IMR-90 (cell line): ENCODE measurements around the gene ALAS1. TPM values are rescaled to one million over a fixed set of nuclear protein-coding genes. Genes with fewer than 3 reads are reported as not detected.
A peak's percentile ranks its signal among the peaks of the same experiment; 100 is the strongest.

Experiments used
- ATAC-seq: fragments of 200-7000 bp; cut with Tn5 transposase; 2 replicates; pipeline ENCODE4 v1.9.1; 2020; ENCODE audit warnings: low read depth, mild to moderate bottlenecking, moderate library complexity
- BruUV-seq: library from RNA; stranded (reverse); fragments of 400-500 nt; replicated peaks from 2 replicates; lab custom pipeline; 2021; lab: Mats Ljungman, UMichigan
- CTCF ChIA-PET: fragments of 300-600 bp; formaldehyde crosslinking; extraction: SDS; loops from one replicate; lab custom pipeline; 2021; ENCODE audit warnings: antibody characterized with exemption; lab: Yijun Ruan, JAX
- POLR2A ChIA-PET: fragments of 300-600 bp; sonication (Branson Sonifier 250); formaldehyde crosslinking; loops from one replicate; lab custom pipeline; 2022; ENCODE audit warnings: antibody characterized with exemption; ENCODE audit not compliant: unreplicated experiment; lab: Charles Lee
- DNase-seq: peaks from one replicate; pipeline ENCODE4 v3.0.0; 2013
- H2AFZ ChIP-seq: replicated peaks from 2 replicates; pipeline ENCODE3; 2013; ENCODE audit warnings: low read length, mild to moderate bottlenecking; ENCODE audit not compliant: poor library complexity
- H2AK5ac ChIP-seq: 2 replicates; pipeline ENCODE4 v1.6.1; 2013; ENCODE audit warnings: low read depth, low read length, inconsistent platforms
- H2AK9ac ChIP-seq: replicated peaks from 2 replicates; pipeline ENCODE3; 2013; ENCODE audit warnings: mild to moderate bottlenecking, low read depth, low read length, moderate library complexity; ENCODE audit not compliant: poor library complexity
- H2BK120ac ChIP-seq: 2 replicates; pipeline ENCODE4 v1.6.1; 2013; ENCODE audit warnings: low read depth, low read length, inconsistent platforms
- H2BK15ac ChIP-seq: 3 replicates; pipeline ENCODE4 v1.6.1; 2013; ENCODE audit warnings: low read depth, low read length, inconsistent platforms
- H2BK20ac ChIP-seq: 2 replicates; pipeline ENCODE4 v1.6.1; 2013; ENCODE audit warnings: low read depth, mild to moderate bottlenecking, inconsistent platforms, low read length, moderate library complexity
- H2BK5ac ChIP-seq: 2 replicates; pipeline ENCODE4 v1.6.1; 2013; ENCODE audit warnings: mild to moderate bottlenecking, low read depth, low read length, inconsistent platforms; ENCODE audit not compliant: poor library complexity, severe bottlenecking
- H3K14ac ChIP-seq: replicated peaks from 2 replicates; pipeline ENCODE4 v1.6.1; 2013; ENCODE audit warnings: low read depth, low read length, inconsistent platforms
- H3K18ac ChIP-seq: 2 replicates; pipeline ENCODE4 v1.6.1; 2013; ENCODE audit warnings: low read depth, low read length, control low read depth
- H3K23ac ChIP-seq: 2 replicates; pipeline ENCODE4 v1.6.1; 2013; ENCODE audit warnings: low read depth, low read length, inconsistent platforms
- H3K27ac ChIP-seq: 2 replicates; pipeline ENCODE4 v1.5.1; 2013; ENCODE audit warnings: mild to moderate bottlenecking, control low read depth, low read length; ENCODE audit not compliant: insufficient read depth
- H3K27me3 ChIP-seq: 2 replicates; pipeline ENCODE4 v1.6.1; 2013; ENCODE audit warnings: low read length; ENCODE audit not compliant: control insufficient read depth, insufficient read depth
- H3K36me3 ChIP-seq: 2 replicates; pipeline ENCODE4 v1.6.1; 2013; ENCODE audit warnings: low read length, mixed read lengths; ENCODE audit not compliant: control insufficient read depth, insufficient read depth
- H3K4ac ChIP-seq: 2 replicates; pipeline ENCODE4 v1.6.1; 2013; ENCODE audit warnings: low read depth, low read length, inconsistent platforms
- H3K4me1 ChIP-seq: 2 replicates; pipeline ENCODE4 v1.6.1; 2013; ENCODE audit warnings: low read length, mixed read lengths; ENCODE audit not compliant: control insufficient read depth, insufficient read depth
- H3K4me2 ChIP-seq: 2 replicates; pipeline ENCODE4 v1.6.1; 2013; ENCODE audit warnings: low read depth, mild to moderate bottlenecking, control low read depth, low read length, moderate library complexity
- H3K4me3 ChIP-seq: 2 replicates; pipeline ENCODE4 v1.5.1; 2013; ENCODE audit warnings: low read depth, mild to moderate bottlenecking, control low read depth, low read length, moderate library complexity; ENCODE audit not compliant: insufficient read depth
- H3K56ac ChIP-seq: 2 replicates; pipeline ENCODE4 v1.6.1; 2013; ENCODE audit warnings: low read length, inconsistent platforms; ENCODE audit not compliant: insufficient read depth; ENCODE audit errors: extremely low read depth
- H3K79me1 ChIP-seq, 2 experiments: 2 replicates each; pipeline ENCODE4 v1.6.1; 2013; ENCODE audit warnings: low read length in 2 of 2, inconsistent platforms in 1 of 2, low read depth in 1 of 2
- H3K9ac ChIP-seq: 2 replicates; pipeline ENCODE4 v1.6.1; 2013; ENCODE audit warnings: low read depth, low read length, control low read depth
- H3K9me1 ChIP-seq: 2 replicates; pipeline ENCODE4 v1.6.1; 2013; ENCODE audit warnings: low read length, inconsistent platforms; ENCODE audit not compliant: insufficient read depth
- H3K9me3 ChIP-seq: 2 replicates; pipeline ENCODE4 v1.6.1; 2013; ENCODE audit warnings: low read length; ENCODE audit not compliant: control insufficient read depth, insufficient read depth
- H4K20me1 ChIP-seq: 2 replicates; pipeline ENCODE4 v1.6.1; 2013; ENCODE audit warnings: low read length, inconsistent platforms; ENCODE audit not compliant: insufficient read depth
- H4K5ac ChIP-seq: 2 replicates; pipeline ENCODE4 v1.6.1; 2013; ENCODE audit warnings: mild to moderate bottlenecking, low read depth, low read length, control low read depth
- H4K8ac ChIP-seq, 2 experiments: 2 replicates each; pipeline ENCODE4 v1.6.1; 2013; ENCODE audit warnings: low read depth in 2 of 2, low read length in 2 of 2, control low read depth in 1 of 2, inconsistent platforms in 1 of 2
- H4K91ac ChIP-seq: 2 replicates; pipeline ENCODE4 v1.6.1; 2013; ENCODE audit warnings: low read depth, low read length, inconsistent platforms; ENCODE audit not compliant: insufficient read depth
- BHLHE40 ChIP-seq: fragments of 150-350 bp; IDR thresholded peaks from 2 replicates; pipeline ENCODE4 v1.6.1; 2016; ENCODE audit warnings: mild to moderate bottlenecking, low read depth, low read length
- CEBPB ChIP-seq: IDR thresholded peaks from 2 replicates; pipeline ENCODE4 v1.6.1; 2012; ENCODE audit warnings: low read depth, low read length, improper control_type of control experiment
- FOS ChIP-seq: fragments of 150-350 bp; IDR thresholded peaks from 2 replicates; pipeline ENCODE4 v1.6.1; 2016; ENCODE audit warnings: low read depth, low read length
- MAFK ChIP-seq: IDR thresholded peaks from 2 replicates; pipeline ENCODE4 v1.6.1; 2012; ENCODE audit warnings: low read depth, low read length, improper control_type of control experiment
- MAZ ChIP-seq: IDR thresholded peaks from 2 replicates; pipeline ENCODE4 v1.6.1; 2012; ENCODE audit warnings: low read depth, mild to moderate bottlenecking, low read length, improper control_type of control experiment, moderate library complexity, borderline replicate concordance
- NFE2L2 ChIP-seq: fragments of 150-350 bp; IDR thresholded peaks from 2 replicates; pipeline ENCODE4 v1.6.1; 2016; ENCODE audit warnings: low read depth, mild to moderate bottlenecking, low read length
- POLR2A ChIP-seq: IDR thresholded peaks from 2 replicates; pipeline ENCODE4 v1.6.1; 2012; ENCODE audit warnings: mild to moderate bottlenecking, low read depth, low read length
- RFX5 ChIP-seq: IDR thresholded peaks from 2 replicates; pipeline ENCODE4 v1.8.0; 2012; ENCODE audit warnings: low read depth, mild to moderate bottlenecking, low read length, moderate library complexity
- SMC3 ChIP-seq: fragments of 150-350 bp; IDR thresholded peaks from 2 replicates; pipeline ENCODE4 v1.6.1; 2016; ENCODE audit warnings: low read depth, mild to moderate bottlenecking, antibody characterized with exemption, low read length, moderate library complexity
- WGBS, 2 experiments: methylation state at CpG; one replicate each; pipeline versions ENCODE4 v1.1.5 to v1.1.7; 2013; ENCODE audit warnings: missing lambda C conversion rate in 2 of 2; ENCODE audit not compliant: insufficient read length in 1 of 2; ENCODE audit errors: extremely low coverage in 2 of 2; 5-methylcytosine and 5-hydroxymethylcytosine counted together
- dilution Hi-C: fragments of 300-500 bp; cut with HindIII; formaldehyde crosslinking; loops from one replicate; pipeline ENCODE4 v1.14.3; 2018; ENCODE audit warnings: low sequenced_read_pairs; ENCODE audit not compliant: unreplicated experiment
- in situ Hi-C: fragments of 300-500 bp; cut with MboI; formaldehyde crosslinking; loops from 3 replicates; pipeline ENCODE4 v1.14.3; 2019; ENCODE audit warnings: low sequenced_read_pairs, inconsistent platforms, mixed read lengths
- intact Hi-C: fragments of 100-400 bp; cut with micrococcal nuclease; formaldehyde crosslinking; loops from 2 replicates; pipeline ENCODE4 v1.10.0; 2022
- polyA plus RNA-seq, 3 experiments: library from polyadenylated mRNA; depleted of rRNA; stranded (reverse); fragments of >200 nt; gene quantifications; 2 replicates each; pipeline ENCODE4 v1.2.3, GENCODE V29; 2012; ENCODE audit warnings: low replicate concordance in 1 of 3
- total RNA-seq: library from RNA; depleted of rRNA; stranded (reverse); fragments of >200 nt; gene quantifications from 2 replicates; pipeline ENCODE4 v1.2.3, GENCODE V29; 2012
- TF ChIP-seq, protein P1 (sequence below): fragments of 150-350 bp; IDR thresholded peaks from 2 replicates; pipeline ENCODE4 v1.6.1; 2016; ENCODE audit warnings: low read depth, mild to moderate bottlenecking, low read length, moderate library complexity, borderline replicate concordance
- TF ChIP-seq, protein P2 (sequence below): conservative IDR thresholded peaks from 2 replicates; pipeline ENCODE4 v1.5.1; 2012; ENCODE audit warnings: mild to moderate bottlenecking, low read depth, low read length, improper control_type of control experiment
- TF ChIP-seq, protein P3 (sequence below): fragments of 150-350 bp; IDR thresholded peaks from 2 replicates; pipeline ENCODE4 v1.6.1; 2017; ENCODE audit warnings: mild to moderate bottlenecking, antibody characterized with exemption, low read length, low read depth

The ALAS1 gene
- total and polyA plus RNA-seq, 2 of the 4 experiments (the other 2 are of a cell fraction): 32.8 to 47.2 TPM

DNA sequence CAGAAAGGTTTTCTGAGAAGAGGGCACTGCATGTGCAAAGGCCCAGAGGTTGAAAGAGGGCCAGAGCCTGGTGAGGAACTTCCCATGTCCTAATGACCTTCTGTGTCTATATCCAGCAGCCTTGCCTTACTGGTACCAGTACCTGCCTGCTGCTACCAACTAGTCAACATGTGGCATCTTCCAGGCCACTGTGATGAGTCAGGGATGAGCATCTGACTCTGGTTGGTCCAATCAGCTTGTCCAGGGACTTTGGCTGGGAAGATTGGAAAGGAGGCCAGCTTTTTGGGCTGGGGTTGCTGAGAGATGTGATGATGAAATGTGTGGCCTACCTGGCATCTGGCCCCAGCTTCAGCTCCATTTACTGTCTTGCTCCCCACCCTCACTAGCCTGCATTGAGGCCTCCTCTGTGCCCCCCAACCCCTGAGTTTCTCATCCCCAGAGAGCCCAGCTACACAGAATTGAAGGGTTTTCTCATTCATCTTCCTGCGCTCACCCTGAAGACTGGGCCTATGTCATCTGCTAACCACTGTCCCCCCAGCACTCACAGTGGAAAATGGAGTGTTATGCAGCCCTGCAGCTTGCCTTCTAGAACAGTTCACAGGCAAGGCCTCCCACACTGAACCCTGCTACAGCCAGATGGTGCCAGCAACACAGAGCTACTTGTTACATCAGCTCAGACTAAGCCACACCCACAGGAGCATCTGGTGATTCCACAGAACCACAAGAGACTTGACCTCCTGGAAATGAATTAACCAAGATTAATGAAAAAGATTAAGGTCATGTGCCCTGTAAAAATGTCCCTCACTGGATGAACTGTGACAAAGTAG is 42.3 kb downstream of the ALAS1 start:
- DNase-seq: peak; percentile 98
- peak; percentile 30 for ATAC-seq
- intact Hi-C loops: no loop called here
- Histone ChIP-seq H3K27me3 (no peaks in the 10 kb centered on the region), H2BK120ac (peak overlapping the region; percentile 79), H4K91ac (peak overlapping the region; percentile 83), H3K9ac (peak overlapping the region; percentile 31), H2BK5ac (peak overlapping the region; percentile 73), H3K23ac (peak overlapping the region; percentile 65; the same call in 1 of the 2 replicates), H3K36me3 (peaks cover 3% of the 10 kb centered on the region; the same call in 1 of the 2 replicates), H3K9me1 (peaks cover 37% of the 10 kb centered on the region), H3K18ac (peak overlapping the region; percentile 14; the same call in 1 of the 2 replicates), H4K20me1 (peaks cover 20% of the 10 kb centered on the region), H3K56ac (no peak overlapping the region; the same call in 1 of the 2 replicates), H2BK20ac (peak overlapping the region; percentile 52), H2AK5ac (peak overlapping the region; percentile 99), H3K4ac (peak overlapping the region; percentile 97), H3K79me1 (peaks cover 21 to 73% of the 10 kb centered on the region in 2 experiments), H2AK9ac (peak overlapping the region; percentile 94), H2AFZ (peak overlapping the region; percentile 74), H4K8ac (peak overlapping the region; percentile 47 to 81; a peak in 3 of 4 replicates), H3K4me2 (peak overlapping the region; percentile 0; the same call in 1 of the 2 replicates), H3K9me3 (0 out of 2 replicates have a peak, but pooled peaks cover 1% of the 10 kb centered on the region), H2BK15ac (peak overlapping the region; percentile 27; the same call in 1 of the 3 replicates), H3K4me1 (peaks cover 35% of the 10 kb centered on the region), H3K14ac (peak overlapping the region; percentile 85), H3K27ac (peak overlapping the region; percentile 79), H3K4me3 (no peak overlapping the region), H4K5ac (peak overlapping the region; percentile 19; the same call in 1 of the 2 replicates)
- ChIA-PET CTCF (interaction anchor here (0.5 to 0.7 kb wide), 3 partner anchors 17 to 1046 kb away, joined by 3 read pairs; no protein-coding TSS in a partner anchor), POLR2A (no interaction called here)
- in situ Hi-C loops: no loop called here
- dilution Hi-C loops: no loop called here
- no TSS peak for BruUV-seq
- WGBS, 2 experiments: 100% methylated on average over 1 of the region's 1 CpG; no CpG with 5 or more reads in 1 of the 2 experiments
- TF ChIP-seq MAFK (no peak; the same call in 1 of the 2 replicates), MAZ (no peak), FOS (peak; percentile 45; the same call in 1 of the 2 replicates), RFX5 (0 out of 2 replicates have a peak, but pooled peaks have one; percentile 13), NFE2L2 (no peak), POLR2A (no peak), BHLHE40 (peak; percentile 31; the same call in 1 of the 2 replicates), SMC3 (no peak), CEBPB (peak; percentile 69)
- TF ChIP-seq, protein P1, sequence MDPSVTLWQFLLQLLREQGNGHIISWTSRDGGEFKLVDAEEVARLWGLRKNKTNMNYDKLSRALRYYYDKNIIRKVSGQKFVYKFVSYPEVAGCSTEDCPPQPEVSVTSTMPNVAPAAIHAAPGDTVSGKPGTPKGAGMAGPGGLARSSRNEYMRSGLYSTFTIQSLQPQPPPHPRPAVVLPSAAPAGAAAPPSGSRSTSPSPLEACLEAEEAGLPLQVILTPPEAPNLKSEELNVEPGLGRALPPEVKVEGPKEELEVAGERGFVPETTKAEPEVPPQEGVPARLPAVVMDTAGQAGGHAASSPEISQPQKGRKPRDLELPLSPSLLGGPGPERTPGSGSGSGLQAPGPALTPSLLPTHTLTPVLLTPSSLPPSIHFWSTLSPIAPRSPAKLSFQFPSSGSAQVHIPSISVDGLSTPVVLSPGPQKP: no peak
- TF ChIP-seq, protein P2, sequence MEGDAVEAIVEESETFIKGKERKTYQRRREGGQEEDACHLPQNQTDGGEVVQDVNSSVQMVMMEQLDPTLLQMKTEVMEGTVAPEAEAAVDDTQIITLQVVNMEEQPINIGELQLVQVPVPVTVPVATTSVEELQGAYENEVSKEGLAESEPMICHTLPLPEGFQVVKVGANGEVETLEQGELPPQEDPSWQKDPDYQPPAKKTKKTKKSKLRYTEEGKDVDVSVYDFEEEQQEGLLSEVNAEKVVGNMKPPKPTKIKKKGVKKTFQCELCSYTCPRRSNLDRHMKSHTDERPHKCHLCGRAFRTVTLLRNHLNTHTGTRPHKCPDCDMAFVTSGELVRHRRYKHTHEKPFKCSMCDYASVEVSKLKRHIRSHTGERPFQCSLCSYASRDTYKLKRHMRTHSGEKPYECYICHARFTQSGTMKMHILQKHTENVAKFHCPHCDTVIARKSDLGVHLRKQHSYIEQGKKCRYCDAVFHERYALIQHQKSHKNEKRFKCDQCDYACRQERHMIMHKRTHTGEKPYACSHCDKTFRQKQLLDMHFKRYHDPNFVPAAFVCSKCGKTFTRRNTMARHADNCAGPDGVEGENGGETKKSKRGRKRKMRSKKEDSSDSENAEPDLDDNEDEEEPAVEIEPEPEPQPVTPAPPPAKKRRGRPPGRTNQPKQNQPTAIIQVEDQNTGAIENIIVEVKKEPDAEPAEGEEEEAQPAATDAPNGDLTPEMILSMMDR: no peak
- TF ChIP-seq, protein P3, sequence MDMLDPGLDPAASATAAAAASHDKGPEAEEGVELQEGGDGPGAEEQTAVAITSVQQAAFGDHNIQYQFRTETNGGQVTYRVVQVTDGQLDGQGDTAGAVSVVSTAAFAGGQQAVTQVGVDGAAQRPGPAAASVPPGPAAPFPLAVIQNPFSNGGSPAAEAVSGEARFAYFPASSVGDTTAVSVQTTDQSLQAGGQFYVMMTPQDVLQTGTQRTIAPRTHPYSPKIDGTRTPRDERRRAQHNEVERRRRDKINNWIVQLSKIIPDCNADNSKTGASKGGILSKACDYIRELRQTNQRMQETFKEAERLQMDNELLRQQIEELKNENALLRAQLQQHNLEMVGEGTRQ: peak; percentile 83
